Endodermal cell (in vitro differentiated cells): ENCODE data around the gene VPS50. TPM values are rescaled to one million over a fixed set of nuclear protein-coding genes. Genes with fewer than 3 reads are reported as not detected.

Experiments
- DNase-seq: peaks from one replicate; pipeline ENCODE4 v3.0.0-alpha.2; 2017
- H3K27ac ChIP-seq: 2 replicates; pipeline ENCODE4 v1.5.1; 2013; ENCODE audit warnings: mild to moderate bottlenecking, low read depth, low read length, moderate library complexity
- H3K27me3 ChIP-seq: 2 replicates; pipeline ENCODE4 v1.6.1; 2013; ENCODE audit warnings: mild to moderate bottlenecking, low read length, moderate library complexity; ENCODE audit not compliant: insufficient read depth, control insufficient read depth, poor library complexity, severe bottlenecking
- H3K36me3 ChIP-seq: 2 replicates; pipeline ENCODE4 v1.7.0; 2013; ENCODE audit warnings: mild to moderate bottlenecking, low read length, moderate library complexity; ENCODE audit not compliant: control insufficient read depth, insufficient read depth
- H3K4me1 ChIP-seq: one replicate; pipeline ENCODE4 v1.7.0; 2013; ENCODE audit warnings: low read length; ENCODE audit not compliant: control insufficient read depth, insufficient read depth
- H3K4me3 ChIP-seq: 2 replicates; pipeline ENCODE4 v1.5.1; 2013; ENCODE audit warnings: mild to moderate bottlenecking, low read length, moderate library complexity
- H3K9ac ChIP-seq: 2 replicates; pipeline ENCODE4 v1.6.1; 2013; ENCODE audit warnings: mild to moderate bottlenecking, low read length, moderate library complexity; ENCODE audit not compliant: poor library complexity, severe bottlenecking; ENCODE audit errors: extremely low read depth
- H3K9me3 ChIP-seq: 2 replicates; pipeline ENCODE4 v1.6.1; 2013; ENCODE audit warnings: mild to moderate bottlenecking, low read length, moderate library complexity; ENCODE audit not compliant: control insufficient read depth
- H3K27ac Mint-ChIP-seq: 2 replicates; pipeline ENCODE4 v1.8.0; 2020; ENCODE audit warnings: mixed read lengths
- H3K27me3 Mint-ChIP-seq: 2 replicates; pipeline ENCODE4 v1.8.0; 2021; ENCODE audit warnings: mild to moderate bottlenecking, mixed read lengths; ENCODE audit not compliant: insufficient read depth
- H3K36me3 Mint-ChIP-seq: 2 replicates; pipeline ENCODE4 v1.8.0; 2020; ENCODE audit warnings: low read depth, mixed read lengths
- H3K4me1 Mint-ChIP-seq: 2 replicates; pipeline ENCODE4 v1.8.0; 2020; ENCODE audit warnings: mixed read lengths
- H3K4me3 Mint-ChIP-seq: 2 replicates; pipeline ENCODE4 v1.8.0; 2020; ENCODE audit warnings: mild to moderate bottlenecking, moderate library complexity, mixed read lengths
- H3K9me3 Mint-ChIP-seq: 2 replicates; pipeline ENCODE4 v1.8.0; 2020; ENCODE audit warnings: mild to moderate bottlenecking, mixed read lengths
- WGBS, 2 experiments: methylation state at CpG; one replicate each; pipeline versions ENCODE4 v1.1.5 to v1.1.7; 2013; ENCODE audit warnings: missing lambda C conversion rate in 2 of 2, mixed read lengths in 1 of 2; ENCODE audit not compliant: insufficient coverage in 1 of 2, insufficient read length in 1 of 2; 5-methylcytosine and 5-hydroxymethylcytosine counted together
- total RNA-seq, 2 donors: library from RNA; stranded (reverse); fragmentation: NEBNext Ultra II Directional in 1 of 2; extraction: Animal tissue kit (Norgen Biotek cat#: 25700) in 1 of 2; gene quantifications; 2 replicates in 1 of 2; 3 replicates in 1 of 2; pipeline ENCODE4 v1.2.1, GENCODE V29; 2021
- TF ChIP-seq, protein P1 (sequence below): fragments of 200-600 bp; sonication (generic); conservative IDR thresholded peaks from 2 replicates; pipeline ENCODE4 v1.5.0; 2021; ENCODE audit warnings: antibody characterized with exemption, mild to moderate bottlenecking

The VPS50 gene
- total RNA-seq, 2 donors from 2014 or later = 13.3 to 14.9 TPM

DNA sequence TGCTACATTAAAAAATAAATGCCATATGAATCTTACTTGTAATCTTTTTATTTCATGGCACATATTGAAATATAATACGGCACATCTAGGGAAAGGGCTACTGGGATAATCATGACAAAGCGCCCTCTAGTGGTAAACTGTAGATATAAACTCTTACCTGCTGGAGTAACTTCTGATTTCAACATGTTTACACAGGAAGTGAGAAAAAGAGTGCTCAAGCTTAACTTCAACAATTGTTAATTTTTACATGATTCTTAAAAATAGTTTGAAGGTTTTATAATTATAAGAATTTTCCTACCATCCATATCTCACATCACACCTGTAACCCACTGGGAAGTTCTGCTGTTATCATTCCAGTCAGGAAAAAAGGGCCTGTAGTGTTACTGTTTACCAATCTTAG, 3.9 kb upstream of the VPS50 start:
- Mint-ChIP-seq H3K27ac (no peak overlapping the region), H3K4me1 (peaks cover 14% of the 10 kb centered on the region), H3K36me3 (no peaks in the 10 kb centered on the region), H3K27me3 (peaks cover 12% of the 10 kb centered on the region), H3K4me3 (no peak overlapping the region), H3K9me3 (no peaks in the 10 kb centered on the region)
- Histone ChIP-seq H3K9ac (no peak overlapping the region), H3K36me3 (no peaks in the 10 kb centered on the region), H3K9me3 (no peaks in the 10 kb centered on the region), H3K4me1 (peaks cover 9% of the 10 kb centered on the region), H3K27ac (no peak overlapping the region), H3K27me3 (peaks cover 32% of the 10 kb centered on the region), H3K4me3 (no peak overlapping the region)
- DNase-seq = no peak
- WGBS, 2 experiments = 35% methylated on average over 2 of the region's 2 CpGs; no CpG with 5 or more reads in 1 of the 2 experiments
- TF ChIP-seq, protein P1, sequence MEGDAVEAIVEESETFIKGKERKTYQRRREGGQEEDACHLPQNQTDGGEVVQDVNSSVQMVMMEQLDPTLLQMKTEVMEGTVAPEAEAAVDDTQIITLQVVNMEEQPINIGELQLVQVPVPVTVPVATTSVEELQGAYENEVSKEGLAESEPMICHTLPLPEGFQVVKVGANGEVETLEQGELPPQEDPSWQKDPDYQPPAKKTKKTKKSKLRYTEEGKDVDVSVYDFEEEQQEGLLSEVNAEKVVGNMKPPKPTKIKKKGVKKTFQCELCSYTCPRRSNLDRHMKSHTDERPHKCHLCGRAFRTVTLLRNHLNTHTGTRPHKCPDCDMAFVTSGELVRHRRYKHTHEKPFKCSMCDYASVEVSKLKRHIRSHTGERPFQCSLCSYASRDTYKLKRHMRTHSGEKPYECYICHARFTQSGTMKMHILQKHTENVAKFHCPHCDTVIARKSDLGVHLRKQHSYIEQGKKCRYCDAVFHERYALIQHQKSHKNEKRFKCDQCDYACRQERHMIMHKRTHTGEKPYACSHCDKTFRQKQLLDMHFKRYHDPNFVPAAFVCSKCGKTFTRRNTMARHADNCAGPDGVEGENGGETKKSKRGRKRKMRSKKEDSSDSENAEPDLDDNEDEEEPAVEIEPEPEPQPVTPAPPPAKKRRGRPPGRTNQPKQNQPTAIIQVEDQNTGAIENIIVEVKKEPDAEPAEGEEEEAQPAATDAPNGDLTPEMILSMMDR = peak; percentile 91

DNA sequence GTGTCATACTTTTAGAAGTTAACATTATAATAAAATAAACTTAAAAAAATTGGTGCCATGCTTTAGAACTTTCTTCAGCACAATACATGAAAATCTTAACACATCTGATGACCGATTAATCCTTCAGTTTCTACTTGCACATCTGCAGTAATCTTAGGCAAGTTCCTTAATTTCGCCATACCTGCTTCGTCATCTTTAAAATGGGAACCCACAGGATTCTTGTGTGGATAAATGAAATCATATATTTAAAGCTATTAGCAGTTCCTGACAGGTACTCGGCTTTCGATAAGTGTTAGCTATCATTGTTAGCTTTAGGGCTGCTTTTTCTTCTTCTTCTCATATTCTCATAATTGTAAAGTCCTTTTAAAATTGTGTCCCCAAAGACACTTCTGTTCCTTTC, 907 bp upstream of the VPS50 start:
- peaks cover 14% of the 10 kb centered on the region for H3K4me1 Mint-ChIP-seq
- peak overlapping the region; percentile 94 for H3K4me3 Mint-ChIP-seq
- H3K36me3 ChIP-seq = no peaks in the 10 kb centered on the region
- H3K4me1 ChIP-seq = peaks cover 9% of the 10 kb centered on the region
- no peaks in the 10 kb centered on the region for H3K36me3 Mint-ChIP-seq
- H3K27me3 ChIP-seq = peaks cover 17% of the 10 kb centered on the region
- no peak overlapping the region for H3K27ac ChIP-seq
- H3K27ac Mint-ChIP-seq = peak overlapping the region; percentile 99
- TF ChIP-seq, protein P1 = no peak
- WGBS, 2 experiments = 90% methylated on average over 3 to 5 of the region's 5 CpGs
- no peaks in the 10 kb centered on the region for H3K9me3 ChIP-seq
- H3K9me3 Mint-ChIP-seq = no peaks in the 10 kb centered on the region
- H3K9ac ChIP-seq = peak overlapping the region; percentile 61
- no peak for DNase-seq
- peaks cover 9% of the 10 kb centered on the region for H3K27me3 Mint-ChIP-seq
- H3K4me3 ChIP-seq = peak overlapping the region; percentile 96

DNA sequence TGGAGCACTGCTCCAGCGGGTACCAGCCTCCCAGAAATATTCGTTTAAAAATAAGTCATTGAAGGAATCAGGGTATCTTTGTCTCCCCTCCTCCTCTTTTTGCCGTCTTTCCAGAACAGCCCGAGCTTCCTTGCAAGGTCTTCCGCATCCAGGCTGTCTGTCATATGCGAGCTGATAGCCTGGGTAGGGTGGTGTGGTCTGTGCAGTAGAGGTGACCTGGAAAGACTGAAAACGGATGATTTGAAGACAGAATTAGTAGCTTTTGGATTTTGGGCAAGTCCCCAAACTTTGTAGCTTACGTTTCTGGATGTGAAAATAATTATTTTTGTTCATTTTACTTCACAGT, 480 bp downstream of the VPS50 start:
- WGBS, 2 experiments = 4 to 17% methylated on average over 2 to 8 of the region's 8 CpGs
- DNase-seq = no peak
- peak overlapping the region; percentile 99 for H3K27ac Mint-ChIP-seq
- no peaks in the 10 kb centered on the region for H3K9me3 Mint-ChIP-seq
- peaks cover 9% of the 10 kb centered on the region for H3K4me1 ChIP-seq
- H3K9me3 ChIP-seq = no peaks in the 10 kb centered on the region
- H3K9ac ChIP-seq = peak overlapping the region; percentile 61
- peaks cover 11% of the 10 kb centered on the region for H3K27me3 ChIP-seq
- H3K36me3 Mint-ChIP-seq = no peaks in the 10 kb centered on the region
- TF ChIP-seq, protein P1 = no peak
- H3K27me3 Mint-ChIP-seq = peaks cover 9% of the 10 kb centered on the region
- H3K4me1 Mint-ChIP-seq = peaks cover 14% of the 10 kb centered on the region
- H3K4me3 ChIP-seq = peak overlapping the region; percentile 96
- H3K4me3 Mint-ChIP-seq = peak overlapping the region; percentile 94
- H3K36me3 ChIP-seq = no peaks in the 10 kb centered on the region
- no peak overlapping the region for H3K27ac ChIP-seq
